IMR-90 (cell line): Measurements from ENCODE around the gene ULK1. TPM values are rescaled to one million over a fixed set of nuclear protein-coding genes. Genes with fewer than 3 reads are reported as not detected.

Experiments used
- ATAC-seq: fragments of 200-7000 bp; cut with Tn5 transposase; 2 replicates; pipeline ENCODE4 v1.9.1; 2020; ENCODE audit warnings: low read depth, mild to moderate bottlenecking, moderate library complexity
- BruUV-seq: library from RNA; stranded (reverse); fragments of 400-500 nt; replicated peaks from 2 replicates; lab custom pipeline; 2021; lab: Mats Ljungman, UMichigan
- CTCF ChIA-PET: fragments of 300-600 bp; formaldehyde crosslinking; extraction: SDS; loops from one replicate; lab custom pipeline; 2021; ENCODE audit warnings: antibody characterized with exemption; lab: Yijun Ruan, JAX
- POLR2A ChIA-PET: fragments of 300-600 bp; sonication (Branson Sonifier 250); formaldehyde crosslinking; loops from one replicate; lab custom pipeline; 2022; ENCODE audit warnings: antibody characterized with exemption; ENCODE audit not compliant: unreplicated experiment; lab: Charles Lee
- DNase-seq: peaks from one replicate; pipeline ENCODE4 v3.0.0; 2013
- H2AFZ ChIP-seq: replicated peaks from 2 replicates; pipeline ENCODE3; 2013; ENCODE audit warnings: low read length, mild to moderate bottlenecking; ENCODE audit not compliant: poor library complexity
- H2AK5ac ChIP-seq: 2 replicates; pipeline ENCODE4 v1.6.1; 2013; ENCODE audit warnings: low read depth, low read length, inconsistent platforms
- H2AK9ac ChIP-seq: replicated peaks from 2 replicates; pipeline ENCODE3; 2013; ENCODE audit warnings: mild to moderate bottlenecking, low read depth, low read length, moderate library complexity; ENCODE audit not compliant: poor library complexity
- H2BK120ac ChIP-seq: 2 replicates; pipeline ENCODE4 v1.6.1; 2013; ENCODE audit warnings: low read depth, low read length, inconsistent platforms
- H2BK15ac ChIP-seq: 3 replicates; pipeline ENCODE4 v1.6.1; 2013; ENCODE audit warnings: low read depth, low read length, inconsistent platforms
- H2BK20ac ChIP-seq: 2 replicates; pipeline ENCODE4 v1.6.1; 2013; ENCODE audit warnings: low read depth, mild to moderate bottlenecking, inconsistent platforms, low read length, moderate library complexity
- H2BK5ac ChIP-seq: 2 replicates; pipeline ENCODE4 v1.6.1; 2013; ENCODE audit warnings: mild to moderate bottlenecking, low read depth, low read length, inconsistent platforms; ENCODE audit not compliant: poor library complexity, severe bottlenecking
- H3K14ac ChIP-seq: replicated peaks from 2 replicates; pipeline ENCODE4 v1.6.1; 2013; ENCODE audit warnings: low read depth, low read length, inconsistent platforms
- H3K18ac ChIP-seq: 2 replicates; pipeline ENCODE4 v1.6.1; 2013; ENCODE audit warnings: low read depth, low read length, control low read depth
- H3K23ac ChIP-seq: 2 replicates; pipeline ENCODE4 v1.6.1; 2013; ENCODE audit warnings: low read depth, low read length, inconsistent platforms
- H3K27ac ChIP-seq: 2 replicates; pipeline ENCODE4 v1.5.1; 2013; ENCODE audit warnings: mild to moderate bottlenecking, control low read depth, low read length; ENCODE audit not compliant: insufficient read depth
- H3K27me3 ChIP-seq: 2 replicates; pipeline ENCODE4 v1.6.1; 2013; ENCODE audit warnings: low read length; ENCODE audit not compliant: control insufficient read depth, insufficient read depth
- H3K36me3 ChIP-seq: 2 replicates; pipeline ENCODE4 v1.6.1; 2013; ENCODE audit warnings: low read length, mixed read lengths; ENCODE audit not compliant: control insufficient read depth, insufficient read depth
- H3K4ac ChIP-seq: 2 replicates; pipeline ENCODE4 v1.6.1; 2013; ENCODE audit warnings: low read depth, low read length, inconsistent platforms
- H3K4me1 ChIP-seq: 2 replicates; pipeline ENCODE4 v1.6.1; 2013; ENCODE audit warnings: low read length, mixed read lengths; ENCODE audit not compliant: control insufficient read depth, insufficient read depth
- H3K4me2 ChIP-seq: 2 replicates; pipeline ENCODE4 v1.6.1; 2013; ENCODE audit warnings: low read depth, mild to moderate bottlenecking, control low read depth, low read length, moderate library complexity
- H3K4me3 ChIP-seq: 2 replicates; pipeline ENCODE4 v1.5.1; 2013; ENCODE audit warnings: low read depth, mild to moderate bottlenecking, control low read depth, low read length, moderate library complexity; ENCODE audit not compliant: insufficient read depth
- H3K56ac ChIP-seq: 2 replicates; pipeline ENCODE4 v1.6.1; 2013; ENCODE audit warnings: low read length, inconsistent platforms; ENCODE audit not compliant: insufficient read depth; ENCODE audit errors: extremely low read depth
- H3K79me1 ChIP-seq, 2 experiments: 2 replicates each; pipeline ENCODE4 v1.6.1; 2013; ENCODE audit warnings: low read length in 2 of 2, inconsistent platforms in 1 of 2, low read depth in 1 of 2
- H3K9ac ChIP-seq: 2 replicates; pipeline ENCODE4 v1.6.1; 2013; ENCODE audit warnings: low read depth, low read length, control low read depth
- H3K9me1 ChIP-seq: 2 replicates; pipeline ENCODE4 v1.6.1; 2013; ENCODE audit warnings: low read length, inconsistent platforms; ENCODE audit not compliant: insufficient read depth
- H3K9me3 ChIP-seq: 2 replicates; pipeline ENCODE4 v1.6.1; 2013; ENCODE audit warnings: low read length; ENCODE audit not compliant: control insufficient read depth, insufficient read depth
- H4K20me1 ChIP-seq: 2 replicates; pipeline ENCODE4 v1.6.1; 2013; ENCODE audit warnings: low read length, inconsistent platforms; ENCODE audit not compliant: insufficient read depth
- H4K5ac ChIP-seq: 2 replicates; pipeline ENCODE4 v1.6.1; 2013; ENCODE audit warnings: mild to moderate bottlenecking, low read depth, low read length, control low read depth
- H4K8ac ChIP-seq, 2 experiments: 2 replicates each; pipeline ENCODE4 v1.6.1; 2013; ENCODE audit warnings: low read depth in 2 of 2, low read length in 2 of 2, control low read depth in 1 of 2, inconsistent platforms in 1 of 2
- H4K91ac ChIP-seq: 2 replicates; pipeline ENCODE4 v1.6.1; 2013; ENCODE audit warnings: low read depth, low read length, inconsistent platforms; ENCODE audit not compliant: insufficient read depth
- MAZ ChIP-seq: IDR thresholded peaks from 2 replicates; pipeline ENCODE4 v1.6.1; 2012; ENCODE audit warnings: low read depth, mild to moderate bottlenecking, low read length, improper control_type of control experiment, moderate library complexity, borderline replicate concordance
- NFE2L2 ChIP-seq: fragments of 150-350 bp; IDR thresholded peaks from 2 replicates; pipeline ENCODE4 v1.6.1; 2016; ENCODE audit warnings: low read depth, mild to moderate bottlenecking, low read length
- whole genome bisulfite sequencing, 2 experiments: methylation state at CpG; one replicate each; pipeline versions ENCODE4 v1.1.5 to v1.1.7; 2013; ENCODE audit warnings: missing lambda C conversion rate in 2 of 2; ENCODE audit not compliant: insufficient read length in 1 of 2; ENCODE audit errors: extremely low coverage in 2 of 2; 5-methylcytosine and 5-hydroxymethylcytosine counted together
- dilution Hi-C: fragments of 300-500 bp; cut with HindIII; formaldehyde crosslinking; loops from one replicate; pipeline ENCODE4 v1.14.3; 2018; ENCODE audit warnings: low sequenced_read_pairs; ENCODE audit not compliant: unreplicated experiment
- in situ Hi-C: fragments of 300-500 bp; cut with MboI; formaldehyde crosslinking; loops from 3 replicates; pipeline ENCODE4 v1.14.3; 2019; ENCODE audit warnings: low sequenced_read_pairs, inconsistent platforms, mixed read lengths
- intact Hi-C: fragments of 100-400 bp; cut with micrococcal nuclease; formaldehyde crosslinking; loops from 2 replicates; pipeline ENCODE4 v1.10.0; 2022
- polyA plus RNA-seq, 3 experiments: library from polyadenylated mRNA; depleted of rRNA; stranded (reverse); fragments of >200 nt; gene quantifications; 2 replicates each; pipeline ENCODE4 v1.2.3, GENCODE V29; 2012; ENCODE audit warnings: low replicate concordance in 1 of 3
- total RNA-seq: library from RNA; depleted of rRNA; stranded (reverse); fragments of >200 nt; gene quantifications from 2 replicates; pipeline ENCODE4 v1.2.3, GENCODE V29; 2012

Gene ULK1
- total and polyA plus RNA-seq, 2 of the 4 experiments (the other 2 are of a cell fraction): 1.8 to 19.2 TPM

- H3K79me1 ChIP-seq: peaks cover 7 to 39% of the 10 kb centered on the region in 2 experiments
- peak overlapping the region; percentile 56 for H3K27ac ChIP-seq
- ChIA-PET CTCF (no interaction called here), POLR2A (no interaction called here)
- peak overlapping the region; percentile 96 for H2AK9ac ChIP-seq
- TF ChIP-seq MAZ (peak; percentile 9; the same call in 1 of the 2 replicates), NFE2L2 (no peak)
- intact Hi-C loops: loop anchor here (5.0 kb wide), 1 partner anchor 63 kb away; no protein-coding TSS in a partner anchor
- BruUV-seq: no TSS peak
- H4K8ac ChIP-seq: no peak overlapping the region
- H2BK15ac ChIP-seq: no peak overlapping the region
- peak overlapping the region; percentile 62 for H3K14ac ChIP-seq
- peak overlapping the region; percentile 28; the same call in 1 of the 2 replicates for H3K56ac ChIP-seq
- no peak overlapping the region for H2BK120ac ChIP-seq
- H3K9ac ChIP-seq: peak overlapping the region; percentile 67
- no peak overlapping the region for H2BK20ac ChIP-seq
- in situ Hi-C loops: no loop called here
- H3K9me1 ChIP-seq: peaks cover 9% of the 10 kb centered on the region; the same call in 1 of the 2 replicates
- dilution Hi-C loops: no loop called here
- ATAC-seq (0 out of 2 replicates have a peak, but pooled peaks have one; percentile 0), DNase-seq (no peak)
- H3K36me3 ChIP-seq: peaks cover 14% of the 10 kb centered on the region; the same call in 1 of the 2 replicates
- H3K18ac ChIP-seq: no peak overlapping the region
- peak overlapping the region; percentile 16 for H2BK5ac ChIP-seq
- peak overlapping the region; percentile 88 for H2AFZ ChIP-seq
- H4K20me1 ChIP-seq: peaks cover 21% of the 10 kb centered on the region
- peak overlapping the region; percentile 25; the same call in 1 of the 2 replicates for H2AK5ac ChIP-seq
- H3K23ac ChIP-seq: peak overlapping the region; percentile 65
- no peaks in the 10 kb centered on the region; the same call in 1 of the 2 replicates for H3K27me3 ChIP-seq
- peak overlapping the region; percentile 38 for H3K4ac ChIP-seq
- 0% methylated on average over 5 of the region's 54 CpGs; no CpG with 5 or more reads in 1 of the 2 experiments for WGBS, 2 experiments
- no peak overlapping the region for H4K91ac ChIP-seq
- H3K9me3 ChIP-seq: no peaks in the 10 kb centered on the region
- peaks cover 10% of the 10 kb centered on the region for H3K4me1 ChIP-seq
- H3K4me3 ChIP-seq: peak overlapping the region; percentile 59
- H4K5ac ChIP-seq: no peak overlapping the region
- H3K4me2 ChIP-seq: peak overlapping the region; percentile 98
These were observed 688 bp downstream of the ULK1 start for GRCh38 chr12:131894981-131895639.
